HG03342 (cell line): Measurements from ENCODE around the gene CDC37.
"Not testable (repeated sequence)": the region's sequence is repeated elsewhere in the genome, so short reads cannot be mapped to it uniquely, and the experiment has no call there.

Source experiments
- ATAC-seq: cut with Tn5 transposase; IDR thresholded peaks from one replicate; pipeline ENCODE4 v1.9.1; 2021; ENCODE audit warnings: mild to moderate bottlenecking, moderate library complexity; ENCODE audit not compliant: unreplicated experiment

Gene CDC37

DNA sequence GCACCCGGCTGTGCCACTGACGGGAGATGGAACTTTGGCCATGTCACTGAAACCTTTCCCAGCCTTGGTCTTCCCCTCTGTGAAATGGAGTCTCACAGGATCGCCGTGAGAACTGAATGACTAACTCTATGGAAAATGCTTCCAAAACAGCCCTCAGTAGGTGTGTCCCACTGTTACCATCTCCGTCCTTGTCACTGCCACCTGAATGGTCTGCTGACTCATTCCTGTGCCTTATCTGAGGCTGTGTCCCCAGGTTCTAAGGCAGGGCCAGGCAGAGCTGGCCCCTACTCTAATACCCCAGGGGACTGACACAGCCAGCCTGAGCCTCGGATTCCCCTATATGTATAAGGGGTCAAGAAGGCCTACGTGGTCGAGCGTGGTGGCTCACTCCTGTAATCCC, 4.5 kb downstream of the CDC37 start:
- no peak for ATAC-seq

DNA sequence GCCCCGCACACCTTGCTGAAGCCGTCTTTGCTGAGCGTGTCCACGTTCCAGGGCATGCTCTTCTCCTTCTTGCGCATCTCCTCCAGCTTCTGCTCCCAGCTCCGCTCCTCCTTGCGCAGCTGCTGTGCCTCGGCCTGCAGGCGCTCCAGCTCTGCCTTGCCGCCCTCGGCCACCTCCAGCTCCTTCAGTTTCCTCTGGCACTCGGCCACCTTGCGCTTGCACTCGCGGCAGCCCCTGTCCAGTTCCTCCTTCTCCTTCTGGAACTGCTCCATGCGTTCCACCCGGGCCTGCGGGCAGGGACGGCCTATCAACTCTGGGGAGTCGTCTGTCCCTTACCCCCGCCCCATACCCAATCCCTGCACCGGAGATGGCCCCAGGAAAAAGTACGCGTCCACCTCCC, 7.4 kb downstream of the CDC37 start:
- no peak for ATAC-seq

DNA sequence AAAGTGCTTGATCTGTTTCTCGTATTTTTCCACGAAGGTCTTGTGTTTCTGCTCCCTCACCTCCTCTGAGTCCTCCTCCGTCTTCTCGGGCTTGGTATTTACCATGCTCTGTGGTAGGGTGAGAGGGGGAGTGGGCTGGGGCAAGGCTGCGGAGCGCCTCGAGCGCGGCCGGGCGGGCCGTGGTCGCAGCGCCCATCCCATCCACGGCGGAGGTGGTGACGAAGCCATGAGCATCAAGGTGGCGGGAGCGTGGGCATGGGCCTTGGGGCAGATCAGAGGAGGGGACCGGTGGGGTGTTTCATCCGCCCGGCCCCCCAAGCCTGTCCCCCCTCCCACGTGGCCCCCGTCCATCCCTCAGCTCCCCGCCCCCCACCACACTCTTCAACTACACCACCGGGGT, 7.9 kb downstream of the CDC37 start:
- no peak for ATAC-seq

DNA sequence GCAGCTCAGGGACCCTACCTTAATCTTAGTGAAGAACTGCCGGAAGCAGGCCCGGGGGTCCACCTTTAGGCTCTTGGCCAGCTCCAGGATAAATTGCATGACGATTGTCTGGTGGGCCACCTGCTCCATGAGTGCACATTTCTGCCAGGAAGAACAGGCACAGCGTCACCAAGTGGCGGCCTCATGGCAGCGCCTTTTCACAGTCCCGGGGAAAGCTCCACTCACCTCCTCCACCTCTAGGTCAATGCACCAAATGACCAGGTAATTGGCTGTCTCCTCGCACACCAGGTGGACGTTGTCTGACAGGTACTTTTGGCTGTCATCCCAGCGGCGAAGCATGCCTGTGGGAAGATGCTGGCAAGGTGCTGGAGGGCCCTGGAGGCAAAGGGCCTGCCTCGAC, 8.3 kb downstream of the CDC37 start:
- no peak for ATAC-seq

DNA sequence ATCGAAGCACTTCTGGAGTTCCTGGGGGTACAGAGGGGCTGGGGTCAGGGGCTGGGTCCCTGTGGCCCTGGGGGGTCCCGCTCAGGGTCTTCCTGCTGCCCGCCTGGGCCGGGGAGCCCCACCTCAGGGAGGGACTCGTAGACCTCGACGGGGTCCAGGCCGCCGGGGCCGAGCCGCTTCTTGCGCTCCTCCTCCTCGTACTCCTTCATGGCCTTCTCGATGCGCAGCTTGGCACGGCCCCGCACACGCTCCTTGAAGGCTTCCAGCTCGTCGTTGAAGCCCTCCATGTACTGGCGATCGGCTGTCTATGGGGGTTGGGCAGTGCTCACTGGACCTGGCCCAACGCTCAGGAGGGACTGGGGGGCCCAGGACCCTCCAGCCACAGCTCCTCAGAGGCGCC, 10.2 kb downstream of the CDC37 start:
- no peak for ATAC-seq

DNA sequence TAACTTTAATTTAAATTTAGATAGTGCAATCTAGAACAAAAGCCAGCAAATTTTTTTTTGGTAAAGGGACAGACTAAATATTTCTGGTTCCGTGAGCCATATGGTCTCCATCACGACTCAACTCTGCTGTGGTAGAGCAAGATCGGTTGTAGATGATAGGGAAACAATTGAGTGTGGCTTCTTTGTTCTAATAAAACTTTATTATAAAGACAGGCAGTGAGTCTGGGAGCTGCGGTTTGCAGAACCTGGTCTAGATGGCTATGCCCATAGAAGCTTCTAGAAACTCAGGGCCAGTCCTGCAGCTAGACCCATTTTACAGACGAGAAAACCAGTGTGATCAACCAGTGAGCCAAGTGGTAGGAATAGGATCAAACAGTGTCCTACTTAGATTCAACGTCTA, 11.2 kb downstream of the CDC37 start:
- no peak for ATAC-seq

DNA sequence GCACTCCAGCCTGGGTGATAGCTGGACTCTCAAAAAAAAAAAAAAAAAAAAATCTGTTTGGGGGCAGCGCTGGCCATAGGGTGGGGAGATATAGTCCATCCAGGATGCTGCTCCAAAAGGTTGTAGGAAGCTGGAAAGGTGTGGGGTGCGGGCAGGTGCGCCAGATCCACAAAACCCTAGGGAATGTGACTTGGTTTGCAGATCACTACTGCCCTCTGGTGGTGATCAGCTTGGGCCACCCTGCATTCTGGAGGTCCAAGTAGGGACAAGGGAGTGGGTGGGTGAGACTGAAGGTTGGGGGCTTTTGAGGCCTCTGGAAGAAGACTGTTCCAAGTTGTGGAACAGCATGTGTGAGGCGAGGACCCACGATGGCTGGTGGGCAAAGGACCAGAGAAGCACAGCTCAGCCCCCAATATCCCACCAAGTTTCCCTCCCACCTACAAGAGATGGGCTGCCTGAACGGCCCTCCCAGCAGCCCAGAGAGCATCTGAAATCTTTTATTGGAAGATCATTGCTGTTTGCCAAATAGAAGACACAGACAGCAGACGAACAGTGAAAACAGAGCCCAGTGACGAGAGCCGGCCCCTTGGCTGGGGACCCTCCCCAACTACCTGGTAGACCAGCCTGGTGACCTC, 12.6 kb downstream of the CDC37 start:
- no peak for ATAC-seq

DNA sequence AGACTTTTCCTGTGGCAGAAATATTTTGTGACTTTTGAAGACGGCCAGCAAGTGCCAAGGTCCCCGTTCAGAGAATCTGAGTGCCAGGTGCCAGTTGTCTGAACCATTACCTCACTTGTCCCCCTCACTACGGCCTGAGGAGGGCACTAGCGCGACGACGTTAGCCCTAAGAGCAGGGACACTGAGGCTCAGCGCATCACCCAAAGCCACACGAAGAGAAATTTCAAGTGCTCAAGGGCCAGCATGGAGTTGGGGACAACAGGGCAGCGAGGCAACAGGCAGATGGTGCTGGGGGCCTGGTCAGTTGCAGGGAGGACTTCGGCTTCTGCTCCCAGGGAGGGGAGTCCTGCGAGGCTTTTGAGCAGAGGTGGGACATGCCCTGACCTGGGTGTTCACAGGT, 13.5 kb downstream of the CDC37 start:
- ATAC-seq, result no peak

DNA sequence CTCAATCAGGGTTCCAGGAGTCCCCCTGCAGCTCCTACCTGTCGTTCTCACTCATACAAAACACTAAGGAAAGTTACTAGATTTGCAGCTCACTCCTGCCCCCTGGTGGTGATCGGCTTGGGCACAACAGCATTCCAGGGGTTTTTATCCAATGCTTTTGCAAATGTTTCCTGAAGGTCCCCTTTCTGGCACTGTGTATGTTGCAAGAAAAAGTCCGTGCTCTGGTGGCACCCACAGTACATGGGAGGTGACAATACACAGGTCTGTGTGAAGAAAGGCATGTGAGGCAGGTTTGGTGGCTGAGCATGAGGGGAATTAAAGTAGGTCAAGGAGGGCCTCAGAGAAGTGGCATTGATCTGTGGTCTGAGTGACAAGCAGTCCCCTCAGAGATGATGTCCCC, 14.4 kb downstream of the CDC37 start:
- ATAC-seq, result no peak

DNA sequence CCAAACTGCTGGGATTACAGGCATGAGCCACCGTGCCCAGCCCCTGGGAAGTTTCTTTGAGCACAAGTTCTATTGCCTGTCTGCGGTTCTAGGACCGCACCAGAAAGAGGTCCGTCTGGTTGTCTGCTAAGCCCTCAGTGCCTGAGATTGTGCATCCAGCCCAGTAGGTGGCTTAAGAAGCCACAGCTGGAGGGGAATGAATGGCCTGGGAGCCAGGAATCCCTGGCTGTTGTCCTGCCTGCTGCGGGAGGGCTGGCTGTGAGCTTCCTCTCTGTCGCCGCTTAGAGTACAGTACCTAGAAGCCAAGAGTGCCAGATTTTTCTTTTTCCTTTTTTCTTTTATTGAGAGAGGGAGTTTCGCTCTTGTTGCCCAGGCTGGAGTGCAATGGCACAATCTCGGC, 18.8 kb downstream of the CDC37 start:
- no peak for ATAC-seq

DNA sequence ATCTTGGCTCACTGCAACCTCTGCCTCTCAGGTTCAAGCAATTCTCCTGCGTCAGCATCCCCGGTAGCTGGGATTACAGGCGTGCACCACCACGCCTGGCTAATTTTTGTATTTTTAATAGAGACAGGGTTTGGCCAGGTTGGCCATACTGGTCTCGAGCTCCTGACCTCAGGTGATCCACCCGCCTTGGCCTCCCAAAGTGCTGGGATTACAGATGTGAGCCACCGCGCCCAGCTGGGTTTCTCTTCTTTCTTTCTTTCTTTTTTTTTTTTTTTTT, 20.2 kb downstream of the CDC37 start:
- not testable (repeated sequence) for ATAC-seq

DNA sequence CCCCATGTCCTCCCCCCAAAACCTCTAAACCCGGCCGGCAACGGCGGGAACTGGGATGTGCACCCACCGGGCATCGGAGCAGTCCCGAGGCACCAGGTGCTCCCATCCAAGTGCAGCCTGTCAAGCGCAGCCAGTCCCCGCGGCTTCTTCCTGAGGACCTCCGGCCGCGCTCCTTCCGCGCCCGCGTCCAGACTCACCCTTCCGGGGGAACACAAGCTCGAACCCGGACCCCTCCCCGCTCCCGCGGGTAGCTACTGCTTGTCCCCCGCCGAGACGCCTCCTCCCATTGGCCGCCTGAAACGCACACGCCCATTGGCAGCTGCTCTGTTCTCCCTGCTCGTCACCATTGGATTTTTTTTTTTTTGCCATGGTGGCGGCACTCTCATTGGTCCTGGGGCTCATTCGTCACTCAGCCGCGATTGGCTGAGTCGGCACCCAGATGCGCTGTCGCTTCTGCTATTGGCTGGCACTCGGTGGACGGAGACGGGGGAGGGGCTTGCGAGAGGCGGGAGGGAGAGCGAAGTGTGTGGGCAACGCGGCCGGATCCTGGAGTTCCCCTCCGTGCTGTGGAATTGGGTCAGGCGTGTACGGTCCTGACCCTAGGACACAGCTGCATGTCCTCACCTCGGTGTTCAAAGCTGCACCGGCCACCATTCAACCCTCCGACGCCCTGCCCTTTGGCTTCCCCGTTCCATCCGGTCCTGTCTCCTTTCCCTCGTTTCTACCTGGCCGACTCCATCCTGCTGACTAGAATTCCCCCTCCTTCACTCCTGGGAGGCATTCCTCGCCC, 22.8 kb downstream of the CDC37 start, which contains the start of gene TYK2:
Gene TYK2 (minus strand): TSS at position 260 of the 790 bp plus-strand sequence. CDS start 2,166 bp downstream, outside the sequence.
- peak; percentile 91 for ATAC-seq

DNA sequence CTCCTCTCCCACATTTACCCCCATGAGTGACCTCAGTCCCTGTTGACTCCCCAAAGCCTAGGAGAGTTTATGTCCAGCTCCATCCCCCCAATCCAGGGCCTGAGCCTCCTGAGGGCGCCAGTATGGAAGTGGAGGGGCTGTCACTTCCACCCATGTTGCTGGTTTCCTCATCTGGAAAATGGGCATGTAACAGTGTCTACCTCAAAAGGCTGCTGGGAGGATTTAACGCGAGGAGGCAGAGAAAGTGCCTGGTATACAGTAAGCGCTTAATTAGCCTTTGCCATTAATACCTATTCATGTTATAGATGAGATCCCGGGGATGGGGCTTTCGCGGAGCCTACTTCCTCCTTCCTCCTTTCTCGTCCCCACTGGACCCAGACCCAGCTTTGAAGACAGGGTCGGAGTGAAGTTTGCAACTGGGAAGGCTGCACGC, 23.4 kb downstream of the CDC37 start:
- ATAC-seq, result no peak

DNA sequence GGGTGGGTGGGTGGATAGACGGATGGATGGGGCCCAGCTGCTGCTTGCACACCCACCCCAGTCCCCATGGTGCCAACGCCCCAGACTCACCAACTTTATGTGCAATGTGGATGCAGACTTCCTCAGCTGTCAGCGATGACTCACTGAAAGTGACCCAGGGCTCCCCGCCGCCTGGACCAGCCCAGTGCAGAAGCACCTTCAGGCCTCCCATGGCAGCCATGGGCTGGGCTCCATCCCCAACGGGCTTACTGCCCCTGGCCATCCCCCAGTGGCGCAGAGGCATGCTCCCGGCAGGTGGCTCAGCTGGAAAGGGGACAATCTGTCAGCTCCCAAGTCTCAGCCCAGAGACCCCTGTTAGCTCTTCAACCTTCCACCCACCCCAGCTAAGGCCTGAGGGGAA, 25.2 kb downstream of the CDC37 start:
- no peak for ATAC-seq

DNA sequence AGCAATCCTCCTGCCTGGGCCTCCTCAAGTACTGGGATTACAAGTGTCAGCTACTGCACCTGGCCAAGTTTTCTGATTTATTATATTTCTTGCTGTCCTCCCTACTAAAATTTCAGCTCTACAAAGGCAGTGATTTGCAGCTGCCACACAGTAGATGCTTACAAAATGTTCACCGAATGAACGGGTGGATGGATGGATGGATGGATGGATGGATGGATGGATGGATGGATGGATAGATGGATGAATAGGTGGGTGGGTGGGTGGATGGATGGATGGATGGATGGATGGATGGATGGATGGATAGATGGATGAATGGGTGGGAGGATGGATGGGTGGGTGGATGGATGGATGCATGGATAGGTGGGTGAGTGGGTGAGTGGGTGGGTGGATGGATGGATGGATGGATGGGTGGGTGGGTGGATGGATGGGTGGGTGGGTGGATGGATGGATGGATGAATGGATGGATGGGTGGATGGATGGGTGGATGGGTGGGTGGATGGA, 26.2 kb downstream of the CDC37 start:
- ATAC-seq, result not testable (repeated sequence)

DNA sequence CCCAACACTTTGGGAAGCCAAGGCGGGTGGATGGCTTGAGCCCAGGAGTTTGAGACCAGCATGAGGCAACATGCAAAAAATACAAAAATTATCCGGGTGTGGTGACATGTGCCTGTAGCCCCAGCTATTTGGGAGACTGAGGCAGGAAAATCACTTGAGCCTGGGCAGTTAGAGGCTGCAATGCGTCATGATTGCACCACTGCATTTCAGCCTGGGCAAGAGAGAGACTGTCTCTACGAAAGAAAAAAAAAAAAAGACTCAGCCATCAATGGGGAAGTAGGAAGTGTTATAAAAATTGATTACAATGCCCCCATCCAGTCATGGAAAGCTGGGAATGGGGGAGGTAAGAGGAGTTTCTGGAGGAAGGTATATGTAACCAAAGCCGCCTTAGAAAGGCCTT, 28.4 kb downstream of the CDC37 start:
- ATAC-seq, result no peak

DNA sequence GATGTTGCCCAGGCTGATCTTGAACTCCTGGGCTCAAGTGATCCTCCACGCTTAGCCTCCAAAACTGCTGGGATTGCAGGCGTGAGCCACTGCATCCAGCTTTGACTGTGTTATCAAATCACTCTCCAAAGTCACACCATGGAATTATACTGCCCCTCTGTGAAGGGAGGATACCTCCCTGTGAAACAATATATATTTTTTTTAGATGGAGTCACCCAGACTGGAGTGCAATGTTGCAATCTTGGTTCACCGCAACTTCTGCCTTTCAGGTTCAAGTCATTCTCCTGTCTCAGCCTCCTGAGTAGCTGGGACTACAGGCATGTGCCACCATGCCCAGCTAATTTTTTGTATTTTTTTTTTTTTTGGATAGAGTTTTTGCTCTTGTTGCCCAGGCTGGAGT, 30.7 kb downstream of the CDC37 start:
- no peak for ATAC-seq

DNA sequence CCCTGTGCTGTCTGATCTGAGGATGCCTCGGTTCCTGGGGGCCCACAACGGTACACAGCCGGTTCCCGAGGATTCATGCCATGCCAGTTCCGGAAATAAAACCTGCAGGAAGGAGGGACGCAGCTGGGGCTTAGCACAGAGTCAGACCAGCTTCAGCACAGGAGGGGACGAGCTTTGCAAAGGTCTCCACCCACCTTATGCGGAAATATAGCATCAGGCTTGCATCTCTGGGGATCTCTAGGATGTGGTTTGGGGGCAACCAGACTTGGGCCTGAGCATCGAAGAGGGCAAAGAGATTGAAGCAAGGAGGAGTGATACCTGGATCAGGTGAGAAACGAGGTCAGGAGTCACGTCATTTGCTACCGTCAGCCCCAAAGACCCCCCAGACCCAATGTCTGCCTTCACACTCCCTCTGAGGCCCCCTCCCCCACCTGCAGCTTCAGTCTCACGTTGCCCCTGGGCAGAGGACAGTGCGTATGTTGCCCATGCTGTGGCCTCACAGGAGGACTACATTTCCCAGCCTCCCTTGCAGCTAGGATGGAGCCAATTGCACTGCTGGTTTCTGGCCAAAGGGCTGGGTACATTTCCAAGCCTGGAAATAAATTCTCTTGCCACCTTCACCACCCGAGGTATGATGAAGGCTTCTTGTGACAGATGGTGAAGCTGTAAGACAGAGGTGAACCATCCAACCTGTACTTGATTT, 35.1 kb downstream of the CDC37 start:
- ATAC-seq, result no peak

DNA sequence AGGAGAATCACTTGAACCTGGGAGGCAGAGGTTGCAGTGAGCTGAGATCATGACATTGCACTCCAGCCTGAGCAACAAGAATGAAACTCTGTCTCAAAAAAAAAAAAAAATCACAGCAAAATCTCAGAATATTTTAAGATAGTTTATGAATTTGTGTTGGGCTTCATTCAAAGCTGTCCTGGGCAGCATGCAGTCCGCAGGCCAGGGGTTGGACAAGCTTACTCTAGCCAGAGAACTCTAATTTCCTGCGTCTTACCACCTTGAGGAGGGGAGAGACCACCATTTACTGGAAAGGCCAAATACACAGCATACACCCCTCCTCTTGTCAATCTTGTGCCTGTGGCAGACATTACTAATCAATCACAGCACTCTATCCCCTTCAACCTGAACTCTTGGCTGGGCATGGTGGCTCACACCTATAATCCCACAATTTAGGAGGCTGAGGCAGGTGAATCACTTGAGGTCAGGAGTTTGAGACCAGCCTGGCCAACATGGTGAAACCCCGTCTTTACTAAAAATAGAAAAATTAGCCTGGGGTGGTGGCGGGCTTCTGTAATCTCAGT, 36.3 kb downstream of the CDC37 start:
- ATAC-seq, result not testable (repeated sequence)

DNA sequence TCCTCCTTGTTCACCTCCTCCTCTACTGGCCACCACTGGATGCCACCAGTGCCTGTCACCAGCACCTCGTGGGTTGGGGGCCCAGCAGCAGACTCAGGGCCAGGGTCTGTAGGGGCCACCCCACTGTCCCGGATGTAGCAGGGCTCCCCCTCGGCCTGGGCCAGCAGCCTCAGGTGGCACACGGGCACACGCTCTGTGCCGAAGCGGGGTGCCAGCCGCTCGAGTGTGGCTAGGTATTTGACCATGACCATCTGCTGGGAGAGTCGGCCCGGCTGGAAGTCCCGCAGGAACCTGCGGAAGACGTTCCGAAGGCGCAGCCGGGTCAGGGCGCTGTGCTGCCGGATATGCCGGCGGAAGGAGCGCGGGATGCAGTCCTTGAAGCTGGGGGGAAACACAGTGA, 37.8 kb downstream of the CDC37 start:
- no peak for ATAC-seq

DNA sequence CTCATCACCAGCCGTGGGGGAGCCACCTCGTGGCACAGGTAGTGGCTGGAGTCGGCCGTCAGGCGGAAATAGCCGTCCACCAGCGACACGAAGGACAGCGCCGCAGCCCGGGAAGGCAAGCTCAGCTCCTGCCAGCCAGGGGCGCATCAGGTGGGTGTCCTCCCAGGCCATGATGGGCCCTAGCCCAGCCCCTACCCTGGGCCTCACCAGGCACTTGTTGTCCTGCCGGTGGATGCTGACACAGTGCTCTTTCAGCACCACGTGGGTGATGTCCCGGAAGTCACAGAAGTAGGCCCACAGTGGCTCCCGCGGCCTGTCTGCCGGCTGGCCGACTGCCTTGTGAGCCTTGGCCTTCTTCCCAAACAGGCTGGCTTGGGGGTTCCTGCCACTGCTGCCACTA, 38.7 kb downstream of the CDC37 start:
- ATAC-seq, result no peak
